Neural cell (in vitro differentiated cells): ENCODE measurements around the gene PSENEN. TPM values are rescaled to one million over a fixed set of nuclear protein-coding genes. Genes with fewer than 3 reads are reported as not detected.
A peak's percentile ranks its signal among the peaks of the same experiment; 100 is the strongest.

Experiments
- H2AFZ ChIP-seq: fragments of 200-600, 300-800 bp; sonication (generic), shearing (Covaris generic); 2 replicates; pipeline ENCODE4 v1.6.0; 2014; ENCODE audit warnings: low read depth, mild to moderate bottlenecking, antibody characterized with exemption, low read length, moderate library complexity
- H3F3A ChIP-seq: fragments of 200-600 bp; shearing (Covaris generic); 2 replicates; pipeline ENCODE4 v1.6.1; 2016; ENCODE audit warnings: mild to moderate bottlenecking, moderate library complexity, mixed read lengths, antibody characterized with exemption, low read length; ENCODE audit not compliant: insufficient read depth, poor library complexity, severe bottlenecking
- H3K27ac ChIP-seq: fragments of 200-600, 300-800 bp; sonication (generic), shearing (Covaris generic); 2 replicates; pipeline ENCODE4 v1.5.1; 2014; ENCODE audit warnings: mild to moderate bottlenecking, low read length, moderate library complexity
- H3K27me3 ChIP-seq: fragments of 300-800, 200-600 bp; sonication (generic), shearing (Covaris generic); 2 replicates; pipeline ENCODE4 v1.6.0; 2014; ENCODE audit warnings: mild to moderate bottlenecking, low read depth, low read length, moderate library complexity; ENCODE audit not compliant: insufficient read depth
- H3K36me3 ChIP-seq: fragments of 300-800, 200-600 bp; sonication (generic), shearing (Covaris generic); 2 replicates; pipeline ENCODE4 v1.5.1; 2014; ENCODE audit warnings: mild to moderate bottlenecking, antibody characterized with exemption, low read length, moderate library complexity; ENCODE audit not compliant: insufficient read depth
- H3K4me2 ChIP-seq: fragments of 300-800, 200-600 bp; sonication (generic), shearing (Covaris generic); 2 replicates; pipeline ENCODE4 v1.6.0; 2014; ENCODE audit warnings: mild to moderate bottlenecking, low read length
- H3K4me3 ChIP-seq: fragments of 300-800, 200-600 bp; sonication (generic), shearing (Covaris generic); 2 replicates; pipeline ENCODE4 v1.5.1; 2014; ENCODE audit warnings: mild to moderate bottlenecking, low read length, moderate library complexity
- H3K79me2 ChIP-seq: fragments of 200-600 bp; shearing (Covaris generic); replicated peaks from 2 replicates; pipeline ENCODE4 v1.6.0; 2014; ENCODE audit warnings: mild to moderate bottlenecking, low read length, moderate library complexity; ENCODE audit not compliant: insufficient read depth
- H3K9ac ChIP-seq: fragments of 300-800, 200-600 bp; sonication (generic), shearing (Covaris generic); 2 replicates; pipeline ENCODE4 v1.6.1; 2016; ENCODE audit warnings: mild to moderate bottlenecking, low read length, mixed read lengths
- H3K9me2 ChIP-seq: fragments of 200-600 bp; shearing (Covaris generic); 2 replicates; pipeline ENCODE4 v1.6.1; 2016; ENCODE audit warnings: mild to moderate bottlenecking, low read length, mixed read lengths; ENCODE audit not compliant: insufficient read depth
- H3K9me3 ChIP-seq: fragments of 200-600, 300-800 bp; sonication (generic), shearing (Covaris generic); 2 replicates; pipeline ENCODE4 v1.6.1; 2016; ENCODE audit warnings: mild to moderate bottlenecking, mixed run types, low read length, moderate library complexity, mixed read lengths
- H4K20me1 ChIP-seq: fragments of 200-600 bp; shearing (Covaris generic); 2 replicates; pipeline ENCODE4 v1.6.1; 2016; ENCODE audit warnings: mild to moderate bottlenecking, mixed run types; ENCODE audit not compliant: insufficient read depth
- EP300 ChIP-seq: fragments of 450-650 bp; conservative IDR thresholded peaks from 2 replicates; pipeline ENCODE4 v1.6.1; 2014; ENCODE audit warnings: antibody characterized with exemption, mild to moderate bottlenecking, moderate library complexity; ENCODE audit not compliant: poor library complexity, severe bottlenecking
- EZH2 ChIP-seq: fragments of 200-600, 300-800 bp; shearing (Covaris generic), sonication (generic); IDR thresholded peaks from 2 replicates; pipeline ENCODE4 v1.6.1; 2014; ENCODE audit warnings: antibody characterized with exemption, low read length, borderline replicate concordance, mild to moderate bottlenecking; ENCODE audit not compliant: insufficient read depth, poor library complexity, severe bottlenecking
- MXI1 ChIP-seq: fragments of 450-650 bp; conservative IDR thresholded peaks from 2 replicates; pipeline ENCODE4 v1.6.1; 2014; ENCODE audit warnings: antibody characterized with exemption, mild to moderate bottlenecking; ENCODE audit not compliant: poor library complexity, severe bottlenecking
- POLR2AphosphoS5 ChIP-seq: IDR thresholded peaks from 2 replicates; pipeline ENCODE4 v1.6.1; 2012
- RAD21 ChIP-seq: fragments of 450-650 bp; conservative IDR thresholded peaks from 2 replicates; pipeline ENCODE4 v1.6.1; 2014; ENCODE audit warnings: antibody characterized with exemption, mild to moderate bottlenecking, moderate library complexity
- REST ChIP-seq: IDR thresholded peaks from 2 replicates; pipeline ENCODE4 v1.6.1; 2012; ENCODE audit warnings: borderline replicate concordance
- SMC3 ChIP-seq: fragments of 450-650 bp; conservative IDR thresholded peaks from 2 replicates; pipeline ENCODE4 v1.6.1; 2014; ENCODE audit warnings: antibody characterized with exemption, mild to moderate bottlenecking, moderate library complexity; ENCODE audit not compliant: poor library complexity
- TAF1 ChIP-seq: IDR thresholded peaks from 2 replicates; pipeline ENCODE4 v1.6.1; 2012; ENCODE audit warnings: low read depth
- polyA plus RNA-seq: library from polyadenylated mRNA; depleted of rRNA; stranded (reverse); fragments of >200 nt; gene quantifications from 2 replicates; pipeline ENCODE4 v1.2.3, GENCODE V29; 2014

Gene PSENEN
- polyA plus RNA-seq, 1 donor from 2014 or later = 46.2 TPM

DNA sequence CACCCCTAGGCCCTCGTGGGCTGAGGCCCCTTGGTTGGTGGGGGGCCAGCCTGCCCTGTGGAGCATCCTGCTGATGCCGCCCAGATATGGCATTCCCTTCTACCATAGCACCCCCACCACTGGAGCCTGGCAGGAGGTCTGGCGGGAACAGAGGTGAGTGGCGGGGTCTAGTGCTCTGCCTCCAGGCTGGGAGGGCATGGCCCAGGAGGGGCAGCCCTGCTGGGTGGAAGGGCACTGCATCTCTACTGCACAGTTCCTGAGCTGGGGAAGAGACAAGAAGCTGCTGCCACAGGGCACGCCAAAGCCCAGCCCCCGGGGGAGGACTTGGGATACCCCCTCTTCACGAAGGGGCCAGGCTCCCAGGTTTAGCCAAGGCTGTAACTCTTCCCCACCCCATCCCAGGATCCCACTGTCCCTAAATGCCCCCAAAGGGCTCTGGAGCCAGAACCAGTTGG lies 30.1 kb upstream of the PSENEN start:
- Histone ChIP-seq H3K4me3 (peak overlapping the region; percentile 99), H3K36me3 (no peaks in the 10 kb centered on the region), H3K79me2 (peaks cover 22% of the 10 kb centered on the region), H4K20me1 (no peaks in the 10 kb centered on the region), H3K9me3 (no peaks in the 10 kb centered on the region), H3K27me3 (no peaks in the 10 kb centered on the region), H3K4me2 (no peak overlapping the region), H3F3A (no peaks in the 10 kb centered on the region), H2AFZ (no peak overlapping the region), H3K9ac (peak overlapping the region; percentile 75), H3K27ac (no peak overlapping the region), H3K9me2 (no peaks in the 10 kb centered on the region)
- TF ChIP-seq POLR2AphosphoS5 (no peak), EP300 (no peak), TAF1 (no peak), REST (no peak), EZH2 (no peak), RAD21 (no peak)

GRCh38 chr19:35715981-35716800 lies 29.3 kb upstream of the PSENEN start:
- Histone ChIP-seq H3K9me2 (no peaks in the 10 kb centered on the region), H3K27ac (peak overlapping the region; percentile 71), H3K27me3 (no peaks in the 10 kb centered on the region), H4K20me1 (no peaks in the 10 kb centered on the region), H3K36me3 (no peaks in the 10 kb centered on the region), H3K79me2 (peaks cover 22% of the 10 kb centered on the region), H3K9ac (peak overlapping the region; percentile 75), H3K4me2 (peak overlapping the region; percentile 76), H3K9me3 (no peaks in the 10 kb centered on the region), H3F3A (no peaks in the 10 kb centered on the region), H3K4me3 (peak overlapping the region; percentile 99), H2AFZ (peak overlapping the region; percentile 84)
- no peak for TF ChIP-seq SMC3
- TF ChIP-seq EP300 = no peak
- TF ChIP-seq RAD21 = no peak
- no peak for TF ChIP-seq POLR2AphosphoS5
- TF ChIP-seq MXI1 = no peak
